Esophagus (tissue), 2 donors: ENCODE results near the gene DNAJC11. TPM values are rescaled to one million over a fixed set of nuclear protein-coding genes. Genes with fewer than 3 reads are reported as not detected.
"Not testable (repeated sequence)": the region's sequence is repeated elsewhere in the genome, so short reads cannot be mapped to it uniquely, and the experiment has no call there.

Experiments
- H3K27ac ChIP-seq, 2 donors: one replicate each; pipeline ENCODE4 v1.5.1; 2013; ENCODE audit warnings: low read depth in 2 of 2, mild to moderate bottlenecking in 2 of 2, inconsistent platforms in 1 of 2, low read length in 1 of 2, moderate library complexity in 1 of 2
- H3K27me3 ChIP-seq, 2 donors: one replicate each; pipeline ENCODE4 v1.6.1; 2013; ENCODE audit warnings: low read length in 2 of 2, control low read depth in 1 of 2, mild to moderate bottlenecking in 1 of 2; ENCODE audit not compliant: insufficient read depth in 2 of 2, control insufficient read depth in 1 of 2
- H3K36me3 ChIP-seq, 2 donors: one replicate each; pipeline ENCODE4 v1.6.1; 2013; ENCODE audit warnings: low read length in 1 of 2; ENCODE audit not compliant: control insufficient read depth in 2 of 2, insufficient read depth in 2 of 2
- H3K4me1 ChIP-seq, 2 donors: one replicate each; pipeline ENCODE4 v1.6.1; 2013; ENCODE audit warnings: low read length in 1 of 2; ENCODE audit not compliant: control insufficient read depth in 2 of 2, insufficient read depth in 2 of 2
- H3K4me3 ChIP-seq, 2 donors: one replicate each; pipeline ENCODE4 v1.5.1; 2013; ENCODE audit warnings: low read length in 2 of 2, mild to moderate bottlenecking in 2 of 2, low read depth in 1 of 2, moderate library complexity in 1 of 2
- H3K9me3 ChIP-seq, 2 donors: one replicate each; pipeline ENCODE4 v1.6.1; 2013; ENCODE audit warnings: mild to moderate bottlenecking in 2 of 2, low read depth in 1 of 2, low read length in 1 of 2, moderate library complexity in 1 of 2; ENCODE audit not compliant: control insufficient read depth in 2 of 2, insufficient read depth in 1 of 2
- WGBS, 2 donors: extraction: QIAGEN DNeasy Blood & Tissue Kit; methylation state at CpG; one replicate each; pipeline ENCODE4 v1.1.7; 2013; 5-methylcytosine and 5-hydroxymethylcytosine counted together
- polyA plus RNA-seq, 2 donors: library from polyadenylated mRNA; stranded (reverse); fragments of 200-250 nt; gene quantifications; one replicate each; pipeline ENCODE4 v1.2.3, GENCODE V29; 2013
- donor health status: healthy with polysubstance abuse.
- donor health status: Bipolar disorder and iron deficiency.

DNAJC11 gene
- polyA plus RNA-seq, 2 donors: 21.9 to 23.0 TPM

- peaks cover 8 to 38% of the 10 kb centered on the region in 2 donors for H3K36me3 ChIP-seq
- not testable (repeated sequence) for H3K27ac ChIP-seq, H3K9me3 ChIP-seq, H3K27me3 ChIP-seq, H3K4me3 ChIP-seq, H3K4me1 ChIP-seq
- WGBS, 2 donors: 91 to 95% methylated on average over 3 of the region's 3 CpGs
Measured at GRCh38 chr1:6640867-6641266, 60.7 kb downstream of the DNAJC11 start.

GRCh38 chr1:6638226-6638625, 63.4 kb downstream of the DNAJC11 start:
- H3K36me3 ChIP-seq: peaks cover 5 to 47% of the 10 kb centered on the region in 2 donors
- WGBS, 2 donors: 48 to 55% methylated on average over 18 of the region's 18 CpGs

GRCh38 chr1:6637770-6638169, 63.8 kb downstream of the DNAJC11 start:
- no peak overlapping the region for H3K27ac ChIP-seq

More at GRCh38 chr1:6638226-6638625, 63.4 kb downstream of the DNAJC11 start:
- H3K27ac ChIP-seq: no peak overlapping the region
- no peak overlapping the region for H3K4me3 ChIP-seq
- no peaks in the 10 kb centered on the region for H3K4me1 ChIP-seq
- H3K9me3 ChIP-seq: no peaks in the 10 kb centered on the region
- H3K27me3 ChIP-seq: no peaks in the 10 kb centered on the region

GRCh38 chr1:6636778-6637177, 64.8 kb downstream of the DNAJC11 start:
- H3K27me3 ChIP-seq, H3K9me3 ChIP-seq, H3K27ac ChIP-seq, H3K4me1 ChIP-seq, H3K4me3 ChIP-seq: not testable (repeated sequence)
- peaks cover 6 to 55% of the 10 kb centered on the region in 2 donors for H3K36me3 ChIP-seq
- WGBS, 2 donors: 78 to 89% methylated on average over 6 of the region's 6 CpGs

More at GRCh38 chr1:6637770-6638169, 63.8 kb downstream of the DNAJC11 start:
- H3K4me3 ChIP-seq: no peak overlapping the region
- H3K4me1 ChIP-seq: peaks cover 0 to 2% of the 10 kb centered on the region in 2 donors
- peaks cover 3 to 49% of the 10 kb centered on the region in 2 donors for H3K36me3 ChIP-seq
- WGBS, 2 donors: 71 to 91% methylated on average over 9 of the region's 9 CpGs
- no peaks in the 10 kb centered on the region for H3K27me3 ChIP-seq
- H3K9me3 ChIP-seq: no peaks in the 10 kb centered on the region

- Histone ChIP-seq H3K36me3 (peaks cover 6 to 52% of the 10 kb centered on the region in 2 donors), H3K9me3 (no peaks in the 10 kb centered on the region)
Measured at GRCh38 chr1:6635910-6636760, 65.5 kb downstream of the DNAJC11 start.

GRCh38 chr1:6635161-6635909, 66.3 kb downstream of the DNAJC11 start:
- 86 to 89% methylated on average over 20 of the region's 20 CpGs for WGBS, 2 donors
- Histone ChIP-seq H3K27ac (no peak overlapping the region), H3K27me3 (no peaks in the 10 kb centered on the region), H3K36me3 (peaks cover 6 to 52% of the 10 kb centered on the region in 2 donors), H3K4me3 (no peak overlapping the region), H3K9me3 (no peaks in the 10 kb centered on the region), H3K4me1 (peaks cover 0 to 2% of the 10 kb centered on the region in 2 donors)

More at GRCh38 chr1:6635910-6636760, 65.5 kb downstream of the DNAJC11 start:
- Histone ChIP-seq H3K4me3 (no peak overlapping the region), H3K27ac (no peak overlapping the region), H3K4me1 (peaks cover 0 to 2% of the 10 kb centered on the region in 2 donors), H3K27me3 (no peaks in the 10 kb centered on the region)
- WGBS, 2 donors: 77 to 79% methylated on average over 16 of the region's 16 CpGs

- peaks cover 3 to 55% of the 10 kb centered on the region in 2 donors for H3K36me3 ChIP-seq
- H3K4me1 ChIP-seq: peaks cover 0 to 2% of the 10 kb centered on the region in 2 donors
- 61% methylated on average over 29 of the region's 29 CpGs for WGBS, 2 donors
- H3K27ac ChIP-seq: no peak overlapping the region
- H3K27me3 ChIP-seq: no peaks in the 10 kb centered on the region
- H3K9me3 ChIP-seq: no peaks in the 10 kb centered on the region
- H3K4me3 ChIP-seq: no peak overlapping the region
Measured at GRCh38 chr1:6634371-6635052, 67.1 kb downstream of the DNAJC11 start.

GRCh38 chr1:6632588-6633514, 68.8 kb downstream of the DNAJC11 start:
- H3K9me3 ChIP-seq: no peaks in the 10 kb centered on the region
- H3K27ac ChIP-seq: no peak overlapping the region
- no peaks in the 10 kb centered on the region for H3K27me3 ChIP-seq
- H3K36me3 ChIP-seq: peaks cover 3 to 59% of the 10 kb centered on the region in 2 donors
- 89% methylated on average over 30 of the region's 30 CpGs for WGBS, 2 donors
- no peak overlapping the region for H3K4me3 ChIP-seq
- peaks cover 0 to 2% of the 10 kb centered on the region in 2 donors for H3K4me1 ChIP-seq
